ENCODE results near the gene KCNRG.
"Not testable (repeated sequence)": the region's sequence is repeated elsewhere in the genome, so short reads cannot be mapped to it uniquely, and the experiment has no call there.

KCNRG gene

DNA sequence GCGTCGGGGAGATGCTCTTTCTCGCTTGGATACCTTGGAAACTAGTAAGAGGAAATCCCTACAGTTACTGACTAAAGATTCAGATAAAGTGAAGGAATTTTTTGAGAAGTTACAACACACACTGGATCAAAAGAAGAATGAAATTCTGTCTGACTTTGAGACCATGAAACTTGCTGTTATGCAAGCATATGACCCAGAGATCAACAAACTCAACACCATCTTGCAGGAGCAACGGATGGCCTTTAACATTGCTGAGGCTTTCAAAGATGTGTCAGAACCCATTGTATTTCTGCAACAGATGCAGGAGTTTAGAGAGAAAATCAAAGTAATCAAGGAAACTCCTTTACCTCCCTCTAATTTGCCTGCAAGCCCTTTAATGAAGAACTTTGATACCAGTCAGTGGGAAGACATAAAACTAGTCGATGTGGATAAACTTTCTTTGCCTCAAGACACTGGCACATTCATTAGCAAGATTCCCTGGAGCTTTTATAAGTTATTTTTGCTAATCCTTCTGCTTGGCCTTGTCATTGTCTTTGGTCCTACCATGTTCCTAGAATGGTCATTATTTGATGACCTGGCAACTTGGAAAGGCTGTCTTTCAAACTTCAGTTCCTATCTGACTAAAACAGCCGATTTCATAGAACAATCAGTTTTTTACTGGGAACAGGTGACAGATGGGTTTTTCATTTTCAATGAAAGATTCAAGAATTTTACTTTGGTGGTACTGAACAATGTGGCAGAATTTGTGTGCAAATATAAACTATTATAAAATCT, 2.7 kb upstream of the KCNRG start:
- DNase-seq: no peak

DNA sequence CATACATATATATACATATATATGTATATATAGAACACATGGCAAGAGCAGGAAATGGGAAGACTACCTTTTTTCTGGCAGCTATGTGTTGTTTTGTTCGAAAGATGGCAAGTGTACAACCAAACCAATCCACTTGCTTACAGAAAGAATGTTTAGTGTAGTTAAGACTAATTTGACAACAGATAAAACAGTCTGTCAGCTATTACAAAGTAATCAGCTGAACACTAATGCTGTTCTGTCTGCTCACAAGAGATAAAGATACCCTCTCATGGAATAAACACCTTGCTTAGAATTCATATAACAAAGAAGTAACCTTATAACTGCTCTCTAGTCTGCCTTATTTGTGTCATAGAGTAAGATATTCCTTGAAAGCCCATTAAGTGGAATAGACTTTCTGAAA, 858 bp upstream of the KCNRG start:
- DNase-seq: no peak

DNA sequence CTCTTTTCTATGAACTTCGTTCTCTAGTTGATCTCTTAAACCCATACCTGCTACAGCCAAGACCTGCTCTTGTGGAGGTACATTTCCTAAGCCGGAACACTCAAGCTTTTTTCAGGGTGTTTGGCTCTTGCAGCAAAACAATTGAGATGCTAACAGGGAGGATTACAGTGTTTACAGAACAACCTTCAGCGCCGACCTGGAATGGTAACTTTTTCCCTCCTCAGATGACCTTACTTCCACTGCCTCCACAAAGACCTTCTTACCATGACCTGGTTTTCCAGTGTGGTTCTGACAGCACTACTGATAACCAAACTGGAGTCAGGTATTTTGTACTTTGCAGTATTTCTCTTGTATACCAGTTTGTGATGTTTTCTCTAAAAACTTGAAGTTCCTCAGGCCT, 506 bp downstream of the KCNRG start:
- DNase-seq: no peak

DNA sequence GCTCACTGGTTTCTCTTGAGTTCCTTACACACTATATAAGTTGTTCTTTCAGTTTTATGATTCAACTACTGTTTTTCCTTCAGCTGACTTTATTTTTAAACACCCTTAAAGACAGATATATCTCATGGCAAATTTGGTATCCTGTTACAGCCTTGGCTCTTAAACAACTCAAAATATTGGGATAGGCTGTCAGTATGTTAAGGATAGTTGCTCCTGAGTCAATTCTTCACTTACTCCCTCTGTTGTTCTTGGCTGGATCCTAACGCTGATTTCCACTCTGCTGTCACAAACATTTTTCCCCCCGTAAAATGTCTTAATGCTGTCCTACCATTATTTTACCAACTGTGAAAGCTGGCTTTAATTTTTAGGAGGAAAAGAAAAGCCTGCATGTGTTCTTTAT, 1.2 kb downstream of the KCNRG start:
- DNase-seq: no peak

DNA sequence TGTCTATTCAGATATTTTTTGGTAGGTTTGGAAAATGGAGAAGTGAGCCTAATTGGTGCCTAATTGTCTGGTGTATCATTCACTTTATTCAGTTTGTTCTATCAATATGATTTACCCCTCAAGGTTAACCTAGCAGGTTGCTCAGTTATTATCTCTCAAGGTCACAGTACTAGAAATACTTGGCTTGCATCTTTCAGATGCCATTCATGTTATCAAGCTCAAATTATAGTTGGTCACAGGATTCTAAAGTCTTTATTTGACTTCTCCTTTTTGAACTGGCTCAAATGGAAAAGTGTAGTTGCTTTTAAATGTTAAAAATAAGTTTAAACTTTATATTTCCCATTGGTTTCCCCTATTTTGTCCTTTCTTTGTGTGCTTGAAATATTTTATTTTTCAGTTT, 2.6 kb downstream of the KCNRG start:
- no peak for DNase-seq

DNA sequence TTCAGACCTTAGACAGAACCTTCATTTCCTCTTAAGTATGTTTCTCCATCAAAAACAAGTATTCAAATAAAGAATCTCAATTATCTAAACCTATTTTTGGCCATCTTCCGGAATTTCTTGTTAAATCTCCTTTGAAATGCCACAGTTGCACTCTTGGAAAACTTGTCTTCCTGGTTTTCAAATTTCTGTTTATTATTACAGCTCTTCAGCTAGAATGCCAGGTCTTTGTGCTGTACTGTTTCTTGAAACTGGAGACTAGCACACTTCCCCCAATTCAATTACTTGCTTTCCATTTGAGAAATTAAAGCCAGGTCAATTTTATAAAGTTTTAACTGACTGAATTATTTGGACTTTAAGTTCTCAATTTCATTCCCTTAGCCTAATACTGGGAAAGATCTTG, 10.2 kb downstream of the KCNRG start:
- no peak for DNase-seq

DNA sequence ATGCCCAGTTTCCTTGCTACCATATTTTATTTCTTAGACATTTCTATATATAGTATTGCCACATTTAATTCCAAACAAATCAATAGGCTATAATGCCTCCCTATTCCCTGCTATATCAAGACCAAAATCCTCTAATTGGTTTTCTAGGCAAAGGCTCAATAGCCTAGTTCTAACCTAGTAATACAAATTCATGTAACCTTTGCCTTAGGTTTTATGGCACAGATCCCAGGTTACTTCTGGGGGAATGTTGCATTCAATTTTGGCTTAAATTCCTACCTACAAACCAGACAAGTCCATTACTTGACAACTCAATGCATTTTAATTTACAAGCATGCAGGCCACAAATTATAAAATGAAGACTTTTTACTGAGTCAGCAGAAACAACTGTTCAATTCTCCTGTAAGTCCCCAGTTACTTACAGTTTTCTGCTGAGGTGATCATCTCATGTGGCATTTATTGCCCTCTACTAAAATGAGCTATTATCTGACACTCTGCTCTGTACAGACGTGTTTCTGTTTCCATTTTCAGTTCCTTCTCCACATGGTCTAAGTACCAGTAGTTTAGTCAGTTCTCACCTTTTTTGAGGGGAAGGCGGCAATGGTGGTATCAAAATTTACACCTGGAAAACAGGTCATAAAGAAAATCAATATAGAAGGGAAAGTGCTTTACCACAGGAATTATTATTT, 11.7 kb downstream of the KCNRG start:
- no peak for DNase-seq

DNA sequence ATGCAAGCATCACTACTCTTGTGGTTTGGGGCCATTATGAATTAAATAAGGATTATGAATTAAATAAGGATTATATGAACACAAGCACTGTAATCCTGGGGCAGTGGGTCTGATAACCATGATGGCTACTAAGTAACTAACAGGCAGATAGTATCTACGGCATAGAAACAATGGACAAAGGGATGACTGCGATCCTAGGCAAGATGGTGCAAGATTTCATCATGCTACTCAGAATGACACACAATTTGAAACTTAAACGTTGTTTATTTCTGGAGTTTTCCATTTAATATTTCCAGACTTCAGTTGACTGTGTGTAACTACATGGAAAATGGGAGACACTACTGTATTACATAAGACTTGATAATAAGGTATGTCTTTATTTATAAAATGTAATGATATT, 15.1 kb downstream of the KCNRG start:
- DNase-seq: no peak

DNA sequence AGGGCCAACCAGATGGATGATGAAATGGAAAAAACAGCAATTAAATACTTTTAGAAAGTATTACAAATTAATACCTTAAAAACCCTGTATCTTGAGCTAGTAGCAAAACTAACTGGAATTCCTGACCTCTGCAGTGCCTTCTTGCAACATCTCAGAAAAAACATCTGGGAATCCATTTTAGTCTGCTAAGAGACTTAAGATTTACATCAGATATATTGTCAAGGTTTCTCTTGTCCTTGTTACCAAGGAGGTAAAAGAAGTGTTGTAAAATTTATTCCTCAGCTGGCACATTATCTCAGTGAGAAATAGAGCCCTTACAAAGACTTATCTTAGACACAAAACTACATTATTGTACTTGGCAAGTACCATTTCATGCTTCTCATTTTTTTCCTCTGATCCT, 18.5 kb downstream of the KCNRG start:
- no peak for DNase-seq

DNA sequence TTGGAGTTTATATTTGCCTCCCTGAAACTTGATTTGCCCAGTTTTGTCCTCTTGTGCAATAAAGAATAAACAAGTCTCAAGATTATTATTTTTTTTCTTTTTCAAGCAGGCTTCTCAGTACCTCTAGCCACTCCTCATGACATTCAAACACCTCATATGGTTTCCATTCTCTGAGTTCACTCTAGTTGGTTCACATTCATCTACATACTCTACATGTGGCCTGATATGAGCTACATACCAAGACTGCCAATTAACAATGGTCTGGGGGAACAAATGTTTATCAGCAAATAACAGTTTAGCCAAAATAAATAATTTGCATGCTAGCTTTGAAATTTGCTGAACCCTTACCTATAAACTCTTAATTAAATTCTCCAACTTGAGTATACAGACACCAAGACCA, 22.5 kb downstream of the KCNRG start:
- no peak for DNase-seq

DNA sequence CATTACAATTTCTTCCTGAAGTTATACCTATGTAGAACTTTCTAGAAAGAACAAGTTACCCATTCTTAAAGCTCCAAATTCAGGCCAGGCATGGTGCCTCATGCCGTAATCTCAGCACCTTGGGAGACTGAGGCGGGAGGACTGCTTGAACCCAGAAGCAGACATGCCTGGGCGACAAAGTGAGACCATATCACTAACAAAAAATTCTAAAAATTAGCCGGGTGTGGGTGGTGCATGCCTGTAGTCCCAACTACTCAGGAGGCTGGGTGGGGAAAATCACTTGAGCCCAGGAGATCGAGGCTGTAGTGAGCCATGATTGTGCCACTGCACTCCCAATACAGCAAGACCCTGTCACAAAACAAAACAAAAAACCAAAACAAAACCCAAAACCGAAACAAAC, 23.0 kb downstream of the KCNRG start:
- no peak for DNase-seq

DNA sequence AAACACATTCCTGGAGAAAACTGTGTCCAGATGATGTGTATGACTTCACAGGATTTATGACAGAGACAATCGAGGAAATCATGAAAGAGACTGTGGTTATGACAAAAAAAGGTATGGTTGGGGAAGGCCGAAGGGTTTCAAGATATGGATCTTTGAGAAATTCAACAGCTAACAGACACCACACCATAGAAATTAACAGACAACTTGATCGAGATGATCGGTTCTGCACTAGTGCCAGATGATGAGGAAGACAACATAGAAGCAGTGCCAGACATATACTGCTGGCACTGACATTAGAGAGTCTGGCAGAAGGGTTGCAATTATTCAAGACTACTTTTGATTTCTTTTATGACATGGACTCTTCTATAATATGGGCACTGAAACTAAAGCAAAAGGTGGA, 37.2 kb downstream of the KCNRG start:
- DNase-seq: no peak

DNA sequence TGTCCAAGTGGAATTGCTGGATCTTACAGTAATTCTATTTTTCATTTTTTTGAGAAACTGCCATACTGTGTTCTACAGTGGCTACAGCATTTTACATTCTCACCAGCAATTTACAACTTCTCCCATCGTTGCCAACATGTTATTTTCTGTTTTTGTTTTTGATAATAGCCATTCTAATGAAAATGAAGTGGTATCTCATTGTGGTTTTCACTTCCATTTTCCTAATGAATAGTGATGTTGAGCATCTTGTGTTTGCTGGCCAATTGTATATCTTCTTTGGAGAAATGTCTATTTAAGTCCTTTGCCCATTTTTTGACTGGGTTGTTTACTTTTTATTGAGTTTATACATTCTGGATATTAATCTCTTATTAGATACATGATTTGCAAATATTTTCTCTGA, 38.6 kb downstream of the KCNRG start:
- DNase-seq: no peak

DNA sequence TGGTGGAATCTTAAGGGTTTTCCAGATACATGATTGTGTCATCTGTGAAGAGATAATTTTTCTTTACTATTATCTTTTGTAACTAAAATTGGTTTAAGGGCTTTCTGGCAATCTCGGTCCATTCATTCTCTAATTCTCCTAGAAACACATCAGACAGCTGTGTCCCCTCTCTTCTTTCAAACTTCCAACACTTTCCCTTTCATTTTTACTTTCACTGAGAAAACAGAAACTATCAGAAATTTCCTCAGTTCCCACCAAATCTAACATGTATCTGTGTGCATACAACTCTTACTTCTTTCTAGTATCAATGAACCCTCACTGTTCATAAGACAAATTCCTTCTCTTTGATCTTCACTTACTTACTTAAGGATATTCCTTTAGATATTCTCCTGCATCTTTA, 40.2 kb downstream of the KCNRG start:
- no peak for DNase-seq

DNA sequence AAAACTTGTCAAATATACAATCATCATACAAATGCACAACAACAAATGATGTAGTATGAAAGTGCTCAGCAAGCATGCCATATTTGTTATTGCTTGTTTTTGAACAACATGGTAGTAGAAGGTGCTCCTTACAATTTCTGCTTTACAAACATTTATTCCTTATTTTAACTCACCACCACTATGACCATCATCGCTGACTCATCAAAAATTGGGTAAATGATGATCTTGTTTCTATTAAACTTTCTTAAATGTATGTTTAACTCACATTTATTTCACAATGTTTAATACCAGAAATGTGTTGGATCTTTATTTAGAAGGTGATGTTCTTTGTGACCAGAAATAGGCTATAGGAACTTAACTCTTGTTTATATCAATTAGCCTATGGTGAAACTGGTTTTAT, 45.5 kb downstream of the KCNRG start:
- no peak for DNase-seq

DNA sequence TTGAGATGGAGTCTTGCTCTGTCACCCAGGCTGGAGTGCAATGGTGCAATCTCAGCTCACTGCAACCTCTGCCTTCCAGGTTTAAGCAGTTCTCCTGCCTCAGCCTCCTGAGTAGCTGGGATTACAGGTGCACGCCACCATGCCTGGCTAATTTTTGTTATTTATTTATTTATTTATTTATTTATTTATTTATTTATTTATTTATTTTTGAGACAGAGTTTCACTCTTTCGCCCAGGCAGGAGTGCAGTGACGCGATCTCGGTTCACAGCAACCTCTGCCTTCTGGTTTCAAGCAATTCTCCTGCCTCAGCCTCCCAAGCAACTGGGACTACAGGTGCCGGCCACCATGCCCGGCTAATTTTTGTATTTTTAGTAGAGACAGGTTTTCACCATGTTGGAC, 47.1 kb downstream of the KCNRG start:
- DNase-seq: not testable (repeated sequence)

DNA sequence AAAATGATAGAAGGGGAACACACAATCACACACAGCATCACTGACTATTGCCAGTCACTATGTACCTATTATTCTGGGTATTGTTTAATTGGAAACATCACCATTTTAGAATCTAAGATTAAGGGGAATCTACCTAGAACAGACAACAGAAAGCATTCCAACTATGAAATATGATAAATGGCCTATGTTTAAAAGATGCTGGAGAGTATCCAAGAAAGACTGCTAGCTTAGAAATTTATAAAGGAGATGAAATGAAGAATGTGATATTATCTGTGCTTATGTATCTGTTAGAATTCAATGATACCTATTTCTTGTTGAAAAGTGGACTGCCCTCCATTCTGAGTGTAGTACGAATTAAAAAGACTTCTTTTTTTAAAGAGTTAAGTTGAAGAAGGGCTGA, 50.5 kb downstream of the KCNRG start:
- no peak for DNase-seq

DNA sequence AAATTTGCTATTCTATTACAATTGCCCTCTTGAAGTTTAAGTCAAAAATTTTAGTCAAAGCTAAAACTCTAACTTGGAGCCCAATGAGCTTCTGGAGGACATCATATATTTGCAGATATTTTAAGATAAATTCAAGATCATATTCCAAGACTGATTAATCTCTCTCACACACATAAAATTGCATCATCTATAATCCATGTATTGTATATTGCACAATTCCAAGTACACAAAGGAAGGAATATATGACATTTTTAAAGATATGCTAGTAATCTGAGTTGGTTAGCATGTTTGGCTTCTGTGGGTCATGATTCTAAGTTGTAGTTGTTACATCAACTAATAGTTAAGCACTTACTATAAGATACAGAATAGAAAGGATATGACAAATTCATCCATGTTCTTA, 53.3 kb downstream of the KCNRG start:
- DNase-seq: no peak

DNA sequence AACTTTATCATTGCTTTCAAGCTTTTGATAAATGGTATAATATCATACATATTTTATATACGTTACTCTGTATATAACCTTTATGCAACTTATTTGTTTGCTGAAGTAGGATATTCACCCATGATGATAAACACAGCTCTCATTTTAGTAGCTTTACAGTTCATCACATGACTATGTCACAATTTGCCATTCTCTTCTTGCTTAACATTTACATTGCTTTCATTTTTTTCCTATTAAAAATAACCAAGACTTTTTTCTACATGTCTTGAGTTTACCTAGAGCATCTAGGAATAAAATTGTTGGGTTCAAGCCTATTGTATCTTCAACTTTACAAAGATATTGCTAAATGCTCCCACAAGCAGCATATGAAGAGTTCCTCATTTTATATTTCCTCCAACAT, 54.0 kb downstream of the KCNRG start:
- DNase-seq: no peak

DNA sequence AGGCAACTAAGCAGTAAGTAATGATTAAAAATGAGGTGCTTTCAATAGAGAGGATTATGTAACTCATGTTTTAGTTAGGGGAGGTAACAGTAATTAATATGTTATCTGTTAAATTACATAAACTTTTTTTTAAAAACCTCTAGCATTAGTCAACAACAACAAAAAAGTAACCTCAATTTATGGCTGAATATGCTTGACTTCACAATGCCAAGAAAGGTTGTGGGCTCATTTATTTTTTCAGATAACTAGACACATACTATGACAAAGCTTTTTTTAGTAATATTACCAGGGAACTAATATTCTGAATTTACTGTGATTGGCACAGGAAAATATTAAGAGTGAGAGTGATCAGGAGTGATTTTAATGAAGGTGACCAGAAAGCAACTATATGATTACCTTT, 54.9 kb downstream of the KCNRG start:
- no peak for DNase-seq

Measured in NCI-H2171 (cell line).